DND-41 (cell line): ENCODE measurements around the gene SCRN3.

ENCODE experiments used
- EZH2 ChIP-seq: IDR thresholded peaks from 3 replicates; pipeline ENCODE4 v1.6.1; 2012; ENCODE audit warnings: borderline replicate concordance, low read depth, mild to moderate bottlenecking, moderate library complexity, low read length, inconsistent platforms; ENCODE audit not compliant: severe bottlenecking
- TF ChIP-seq, protein P1 (sequence below): IDR thresholded peaks from 2 replicates; pipeline ENCODE4 v1.5.1; 2012; ENCODE audit warnings: borderline replicate concordance, low read length, moderate library complexity, mild to moderate bottlenecking; ENCODE audit not compliant: poor library complexity, severe bottlenecking; ENCODE audit errors: extremely low read depth

DNA sequence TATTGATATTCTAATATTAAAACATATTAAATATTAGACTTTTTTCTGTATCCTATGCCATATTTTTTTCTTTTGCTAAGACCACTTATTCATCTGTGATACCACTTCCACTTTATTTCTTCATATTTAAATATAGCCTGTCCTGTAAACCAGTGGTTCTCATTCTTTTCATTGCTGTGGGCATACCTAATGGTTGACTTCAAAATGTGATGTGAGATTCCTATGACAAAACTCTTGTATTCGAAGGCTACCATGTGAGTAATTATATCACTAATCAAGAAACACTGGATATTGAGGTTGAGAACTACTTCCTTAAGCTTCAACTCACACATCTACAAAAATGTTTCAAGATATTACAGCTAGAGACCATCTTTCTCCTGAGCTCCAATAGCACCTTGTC lies 3.6 kb downstream of the SCRN3 start:
- TF ChIP-seq, protein P1, sequence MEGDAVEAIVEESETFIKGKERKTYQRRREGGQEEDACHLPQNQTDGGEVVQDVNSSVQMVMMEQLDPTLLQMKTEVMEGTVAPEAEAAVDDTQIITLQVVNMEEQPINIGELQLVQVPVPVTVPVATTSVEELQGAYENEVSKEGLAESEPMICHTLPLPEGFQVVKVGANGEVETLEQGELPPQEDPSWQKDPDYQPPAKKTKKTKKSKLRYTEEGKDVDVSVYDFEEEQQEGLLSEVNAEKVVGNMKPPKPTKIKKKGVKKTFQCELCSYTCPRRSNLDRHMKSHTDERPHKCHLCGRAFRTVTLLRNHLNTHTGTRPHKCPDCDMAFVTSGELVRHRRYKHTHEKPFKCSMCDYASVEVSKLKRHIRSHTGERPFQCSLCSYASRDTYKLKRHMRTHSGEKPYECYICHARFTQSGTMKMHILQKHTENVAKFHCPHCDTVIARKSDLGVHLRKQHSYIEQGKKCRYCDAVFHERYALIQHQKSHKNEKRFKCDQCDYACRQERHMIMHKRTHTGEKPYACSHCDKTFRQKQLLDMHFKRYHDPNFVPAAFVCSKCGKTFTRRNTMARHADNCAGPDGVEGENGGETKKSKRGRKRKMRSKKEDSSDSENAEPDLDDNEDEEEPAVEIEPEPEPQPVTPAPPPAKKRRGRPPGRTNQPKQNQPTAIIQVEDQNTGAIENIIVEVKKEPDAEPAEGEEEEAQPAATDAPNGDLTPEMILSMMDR = no peak
- TF ChIP-seq EZH2 = no peak
